ENCODE results near the gene POLR2L. TPM values are rescaled to one million over a fixed set of nuclear protein-coding genes. Genes with fewer than 3 reads are reported as not detected.

The POLR2L gene
- total RNA-seq, 2 experiments from 2014 or later = 121 to 134 TPM

DNA sequence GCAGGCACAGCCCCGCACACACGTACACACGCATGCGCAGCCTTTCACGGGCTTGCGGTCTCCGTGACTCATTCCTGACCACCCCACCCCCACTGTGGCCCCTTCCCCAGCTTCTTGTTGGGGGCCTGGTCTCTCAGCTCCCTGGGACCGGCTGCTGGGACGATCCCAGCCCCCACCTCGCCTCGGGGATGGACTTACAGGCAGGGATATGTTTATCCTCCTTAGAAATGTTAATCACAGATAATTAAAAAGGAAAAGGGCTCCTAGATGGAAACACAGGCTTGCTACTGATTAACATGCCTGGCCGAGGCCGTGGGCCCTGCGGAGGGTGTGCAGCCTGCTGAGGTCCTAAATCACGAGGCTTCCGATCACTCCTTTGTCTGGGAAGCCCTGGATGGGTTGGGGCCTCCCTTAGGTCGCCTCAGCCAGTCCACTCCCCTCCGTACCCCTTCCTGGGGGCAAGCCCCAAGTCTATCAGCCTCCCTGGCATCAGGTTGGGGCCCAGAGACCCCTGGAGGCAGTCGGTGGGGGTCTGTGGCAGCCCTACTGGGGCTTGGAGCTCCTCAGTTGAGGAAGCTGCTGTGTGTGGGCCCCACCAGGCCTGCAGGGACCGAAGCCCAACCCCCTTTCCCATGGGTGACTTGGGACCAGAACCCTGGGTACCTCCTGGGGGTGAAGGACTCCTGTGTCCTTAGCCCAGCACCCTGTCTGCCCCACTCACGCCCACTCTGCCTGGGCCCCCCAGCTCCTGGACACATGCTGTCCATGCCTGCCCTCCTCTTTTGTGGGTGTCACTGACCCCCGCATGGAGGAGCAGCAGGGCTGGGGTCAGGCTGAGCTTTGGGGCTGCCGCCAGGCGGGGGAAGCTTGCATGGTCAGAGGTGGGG lies 20.9 kb upstream of the POLR2L start:
- Mint-ChIP-seq H3K4me1 (peaks cover 2% of the 10 kb centered on the region), H3K4me3 (no peak overlapping the region), H3K36me3 (no peaks in the 10 kb centered on the region), H3K27me3 (no peaks in the 10 kb centered on the region), H3K9me3 (no peaks in the 10 kb centered on the region), H3K27ac (no peak overlapping the region)
- no peak for DNase-seq

DNA sequence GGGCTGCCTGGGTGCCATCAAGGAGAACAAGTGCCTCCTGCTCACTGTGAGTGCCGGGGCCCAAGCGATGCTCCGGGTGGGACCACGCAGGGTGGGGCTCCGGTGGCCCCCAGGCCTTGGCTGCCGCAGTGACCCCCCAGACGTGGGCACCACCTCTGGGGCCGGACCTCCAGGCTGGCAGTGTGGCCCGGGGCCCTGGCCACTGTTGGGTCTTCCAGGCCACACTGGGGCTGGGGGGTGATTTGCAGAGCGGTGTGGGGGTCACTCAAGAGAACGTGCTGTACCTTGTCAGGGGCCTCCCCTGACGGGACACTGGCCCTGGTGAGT lies 20.3 kb upstream of the POLR2L start:
- Mint-ChIP-seq H3K4me1 (peaks cover 2% of the 10 kb centered on the region), H3K4me3 (no peak overlapping the region), H3K36me3 (no peaks in the 10 kb centered on the region), H3K27ac (no peak overlapping the region), H3K27me3 (no peaks in the 10 kb centered on the region), H3K9me3 (no peaks in the 10 kb centered on the region)
- DNase-seq = no peak

DNA sequence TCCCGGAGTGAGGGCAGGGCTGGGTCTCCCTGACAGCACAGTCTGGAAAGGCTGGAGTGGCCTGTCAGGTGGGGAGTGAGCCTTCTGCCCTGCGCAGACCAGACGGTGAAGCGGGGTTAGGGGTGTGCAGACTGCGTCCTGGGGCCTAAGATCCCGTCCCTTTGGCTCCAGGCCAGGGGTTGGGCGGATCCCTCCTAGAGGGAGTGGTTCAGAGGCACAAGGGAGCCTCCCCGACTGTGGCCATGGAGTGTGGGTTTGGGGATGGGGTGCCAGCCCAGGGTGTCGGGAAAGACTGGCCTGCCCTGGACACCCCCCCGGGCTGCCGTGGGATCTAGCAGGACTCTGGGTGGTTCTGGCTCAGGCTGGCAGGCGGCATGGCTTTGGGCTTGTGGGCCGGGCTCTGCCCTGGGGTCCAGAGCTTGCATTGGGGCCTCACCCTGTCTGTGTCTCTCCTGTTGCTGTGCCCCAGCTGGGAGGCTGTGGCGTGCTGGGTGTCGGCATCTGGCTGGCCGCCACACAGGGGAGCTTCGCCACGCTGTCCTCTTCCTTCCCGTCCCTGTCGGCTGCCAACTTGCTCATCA lies 19.8 kb upstream of the POLR2L start:
- Mint-ChIP-seq H3K4me3 (no peak overlapping the region), H3K4me1 (peaks cover 2% of the 10 kb centered on the region), H3K27ac (no peak overlapping the region), H3K9me3 (no peaks in the 10 kb centered on the region), H3K27me3 (no peaks in the 10 kb centered on the region), H3K36me3 (no peaks in the 10 kb centered on the region)
- no peak for DNase-seq

DNA sequence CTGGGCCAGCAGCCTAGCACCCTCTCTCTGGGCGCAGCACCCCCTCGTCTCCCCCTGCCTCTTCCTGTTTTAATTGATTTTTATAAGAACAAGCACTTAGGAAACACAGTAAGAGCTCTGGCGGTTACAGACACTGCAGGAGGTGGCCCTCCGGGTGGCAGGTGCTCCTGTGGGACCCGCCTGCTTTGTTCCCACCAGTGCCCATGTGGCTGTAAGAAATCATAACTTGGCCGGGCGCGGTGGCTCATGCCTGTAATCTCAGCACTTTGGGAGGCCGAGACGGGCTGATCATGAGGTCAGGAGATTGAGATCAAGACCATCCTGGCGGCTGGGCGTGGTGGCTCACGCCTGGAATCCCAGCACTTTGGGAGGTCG lies 18.8 kb upstream of the POLR2L start:
- no peak overlapping the region for H3K4me3 Mint-ChIP-seq
- peaks cover 2% of the 10 kb centered on the region for H3K4me1 Mint-ChIP-seq
- H3K27ac Mint-ChIP-seq = no peak overlapping the region
- no peak for DNase-seq
- no peaks in the 10 kb centered on the region for H3K36me3 Mint-ChIP-seq
- H3K27me3 Mint-ChIP-seq = no peaks in the 10 kb centered on the region
- no peaks in the 10 kb centered on the region for H3K9me3 Mint-ChIP-seq

DNA sequence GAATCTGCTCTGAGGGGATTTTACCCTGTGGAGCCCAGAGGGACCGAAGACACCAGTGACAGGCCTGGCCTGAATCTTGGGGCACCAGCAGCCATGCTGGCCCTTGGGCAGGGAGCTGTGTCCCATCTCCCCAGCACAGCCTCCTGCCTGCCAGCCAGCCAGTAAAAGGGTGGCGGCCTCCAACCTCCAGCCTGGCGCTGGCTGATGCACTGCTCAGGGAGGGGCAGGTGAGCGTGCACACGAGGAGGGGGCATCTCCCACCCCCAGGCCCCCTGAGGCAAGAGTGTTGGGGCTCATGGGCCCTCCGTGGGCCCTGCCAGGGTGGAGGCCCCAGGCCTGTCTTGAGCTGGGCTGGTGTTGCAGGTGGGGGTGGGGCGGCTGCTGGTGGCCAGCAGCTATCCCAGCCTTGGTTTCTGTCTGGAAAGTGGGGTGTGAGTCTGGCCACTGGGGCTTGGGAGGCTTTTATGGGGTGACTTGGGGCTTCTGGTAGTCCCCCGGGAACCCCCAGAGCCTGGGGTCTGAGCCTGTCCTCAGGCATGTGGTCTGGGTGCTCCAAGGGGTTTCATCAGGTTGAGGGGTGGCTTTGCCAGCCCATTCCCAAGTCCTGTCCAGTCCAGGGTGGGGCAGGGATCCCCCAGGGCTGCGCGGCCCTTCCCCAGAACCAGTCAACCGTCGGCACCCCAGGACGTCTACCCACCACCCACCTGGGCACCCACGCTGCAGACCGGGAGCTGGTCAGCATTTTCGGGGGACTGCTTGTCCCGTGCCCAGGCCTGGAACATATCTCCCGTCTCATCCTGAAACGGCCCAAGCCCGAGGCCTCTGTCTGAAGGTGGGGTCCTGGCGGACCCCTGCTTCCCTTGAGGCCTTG lies 18.1 kb upstream of the POLR2L start:
- Mint-ChIP-seq H3K27ac (no peak overlapping the region), H3K4me3 (no peak overlapping the region), H3K27me3 (no peaks in the 10 kb centered on the region), H3K9me3 (no peaks in the 10 kb centered on the region), H3K36me3 (no peaks in the 10 kb centered on the region), H3K4me1 (peaks cover 2% of the 10 kb centered on the region)
- DNase-seq = no peak

DNA sequence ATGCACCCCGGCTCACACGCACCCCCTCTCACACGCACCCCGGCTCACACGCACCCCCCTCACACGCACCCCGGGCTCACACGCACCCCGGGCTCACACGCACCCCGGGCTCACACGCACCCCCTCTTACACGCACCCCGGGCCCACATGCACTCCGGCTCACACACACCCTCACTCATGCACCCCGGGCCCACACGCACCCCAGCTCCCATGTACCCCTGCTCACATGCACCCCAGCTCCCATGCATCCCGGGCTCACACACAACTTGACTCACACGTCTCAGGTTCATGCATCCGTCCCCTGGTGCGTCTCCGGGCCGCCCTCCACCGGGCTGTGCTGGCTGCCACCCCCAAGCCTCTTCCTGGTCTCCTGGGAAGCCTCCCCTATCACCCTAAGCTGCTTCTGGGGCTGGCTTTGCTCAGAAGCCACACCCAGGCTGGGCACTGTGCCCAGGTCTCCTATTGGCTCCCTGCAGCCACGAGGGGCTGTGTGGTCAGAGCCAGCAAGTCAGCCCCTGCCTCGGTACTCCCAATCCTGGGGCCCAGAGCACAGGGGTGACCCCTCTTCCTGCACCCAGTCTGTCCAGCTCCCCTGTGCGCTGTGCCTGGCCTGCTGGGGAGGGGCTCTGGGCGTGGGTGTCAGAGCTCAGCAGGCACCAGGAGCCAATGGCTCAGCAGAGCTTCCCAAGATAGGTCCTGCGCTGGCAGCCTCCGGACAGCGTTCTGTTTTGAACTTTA lies 17.2 kb upstream of the POLR2L start:
- Mint-ChIP-seq H3K4me1 (peaks cover 2% of the 10 kb centered on the region), H3K4me3 (no peak overlapping the region), H3K27ac (no peak overlapping the region), H3K9me3 (no peaks in the 10 kb centered on the region), H3K27me3 (no peaks in the 10 kb centered on the region), H3K36me3 (no peaks in the 10 kb centered on the region)
- no peak for DNase-seq

DNA sequence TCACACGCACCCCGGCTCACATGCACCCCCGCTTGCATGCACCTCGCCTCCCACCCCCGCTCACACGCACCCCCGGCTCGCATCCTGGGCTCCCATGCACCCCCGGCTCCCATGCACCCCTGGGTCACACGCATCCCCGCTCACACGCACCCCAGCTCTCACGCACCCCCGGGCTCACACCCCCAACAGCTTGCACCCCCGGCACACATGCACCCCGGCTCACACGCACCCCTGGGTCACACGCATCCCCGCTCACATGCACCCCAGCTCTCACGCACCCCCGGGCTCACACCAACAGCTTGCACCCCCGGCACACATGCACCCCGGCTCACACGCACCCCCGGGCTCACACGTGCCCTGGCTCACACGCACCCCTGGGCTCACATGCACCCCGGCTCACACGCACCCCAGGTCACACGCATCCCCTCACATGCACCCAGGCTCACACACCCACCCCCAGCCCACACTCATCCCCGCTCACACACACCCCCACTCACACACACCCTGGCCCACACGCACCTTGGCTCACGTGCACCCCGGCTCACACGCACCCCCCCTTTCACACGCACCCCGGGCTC lies 16.5 kb upstream of the POLR2L start:
- H3K4me3 Mint-ChIP-seq = no peak overlapping the region

DNA sequence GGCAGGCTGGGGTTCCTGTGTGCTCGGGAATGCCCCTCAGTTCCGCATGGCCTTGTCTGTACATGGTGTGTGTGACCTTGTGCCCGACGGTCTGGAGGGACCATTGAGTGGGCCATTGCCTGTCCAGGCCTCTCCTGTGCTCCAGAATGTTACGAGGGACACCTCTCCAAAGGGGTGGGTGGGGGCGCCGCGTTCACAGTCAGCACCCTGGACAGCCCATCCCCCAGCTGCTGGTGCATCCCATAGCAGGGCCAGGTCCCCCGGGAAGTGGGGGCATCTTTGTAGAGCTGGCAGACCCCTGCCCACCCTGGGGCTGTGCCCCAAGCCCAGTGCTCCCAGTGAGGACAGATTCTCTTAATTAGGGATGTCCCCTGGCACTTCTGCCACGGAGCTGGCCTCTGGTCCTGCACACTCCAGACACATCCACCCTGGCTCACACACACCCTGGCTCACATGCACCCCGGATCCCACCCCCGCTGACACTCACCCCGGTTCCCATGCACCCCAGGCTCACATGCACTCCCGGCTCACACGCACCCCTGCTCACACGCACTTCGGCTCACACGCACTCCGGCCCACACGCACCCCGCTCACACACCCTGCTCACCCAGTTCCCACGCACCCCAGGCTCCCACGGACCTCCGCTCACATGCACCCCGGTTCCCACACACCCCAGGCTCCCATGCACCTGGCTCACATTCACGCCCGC lies 15.9 kb upstream of the POLR2L start:
- DNase-seq = no peak
- Mint-ChIP-seq H3K4me3 (no peak overlapping the region), H3K27me3 (no peaks in the 10 kb centered on the region), H3K36me3 (no peaks in the 10 kb centered on the region), H3K9me3 (no peaks in the 10 kb centered on the region), H3K27ac (no peak overlapping the region), H3K4me1 (peaks cover 2% of the 10 kb centered on the region)

More for the DNA sequence above, 16.5 kb upstream of the POLR2L start:
- Mint-ChIP-seq H3K9me3 (no peaks in the 10 kb centered on the region), H3K27ac (no peak overlapping the region), H3K4me1 (peaks cover 2% of the 10 kb centered on the region), H3K36me3 (no peaks in the 10 kb centered on the region), H3K27me3 (no peaks in the 10 kb centered on the region)
- DNase-seq = no peak

DNA sequence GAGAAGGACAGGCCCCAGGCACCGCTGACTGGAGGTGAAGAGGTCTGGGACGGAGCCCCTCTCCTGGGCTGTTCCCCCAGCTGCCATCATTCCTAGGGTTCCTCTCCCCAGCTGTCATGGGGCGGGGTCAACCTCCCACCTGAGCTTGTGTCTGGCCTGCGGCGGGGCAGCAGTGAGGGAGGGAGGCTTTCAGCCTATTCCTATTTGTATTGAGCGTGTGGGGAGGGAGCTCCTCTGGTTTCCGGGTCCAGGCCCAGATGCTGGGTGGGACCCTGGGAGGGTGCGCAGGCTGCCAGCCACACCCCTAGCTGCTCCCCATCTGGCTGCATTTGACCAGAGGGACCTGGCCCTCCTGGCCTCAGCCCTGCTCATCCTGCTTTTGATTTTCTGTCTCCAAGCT lies 14.1 kb upstream of the POLR2L start:
- no peaks in the 10 kb centered on the region for H3K9me3 Mint-ChIP-seq
- H3K4me3 Mint-ChIP-seq = no peak overlapping the region
- no peak for DNase-seq
- H3K27me3 Mint-ChIP-seq = no peaks in the 10 kb centered on the region
- peaks cover 2% of the 10 kb centered on the region for H3K4me1 Mint-ChIP-seq
- no peak overlapping the region for H3K27ac Mint-ChIP-seq
- no peaks in the 10 kb centered on the region for H3K36me3 Mint-ChIP-seq

DNA sequence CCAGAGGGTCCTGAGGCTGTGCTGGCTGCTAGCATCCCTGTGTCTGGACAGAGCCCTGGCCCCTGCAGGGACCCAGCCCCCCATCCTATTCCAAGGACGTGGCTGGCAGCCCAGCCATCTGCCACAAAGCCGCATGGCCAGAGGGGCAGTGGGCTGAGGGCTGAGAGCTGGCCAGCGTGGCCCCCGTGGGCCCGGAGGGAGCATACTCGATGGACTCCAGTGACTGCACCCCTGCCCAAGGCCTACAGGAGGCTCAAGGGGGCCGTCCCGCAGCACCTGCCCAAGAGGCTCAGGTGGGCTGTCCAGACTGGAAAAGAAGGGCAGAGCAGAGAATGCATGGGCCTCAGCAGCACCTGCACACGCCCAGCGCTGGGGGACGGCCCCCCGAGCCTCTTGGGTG lies 13.5 kb upstream of the POLR2L start:
- H3K27ac Mint-ChIP-seq = no peak overlapping the region
- H3K4me3 Mint-ChIP-seq = no peak overlapping the region
- DNase-seq = no peak
- H3K36me3 Mint-ChIP-seq = no peaks in the 10 kb centered on the region
- H3K27me3 Mint-ChIP-seq = no peaks in the 10 kb centered on the region
- no peaks in the 10 kb centered on the region for H3K9me3 Mint-ChIP-seq
- peaks cover 2% of the 10 kb centered on the region for H3K4me1 Mint-ChIP-seq

DNA sequence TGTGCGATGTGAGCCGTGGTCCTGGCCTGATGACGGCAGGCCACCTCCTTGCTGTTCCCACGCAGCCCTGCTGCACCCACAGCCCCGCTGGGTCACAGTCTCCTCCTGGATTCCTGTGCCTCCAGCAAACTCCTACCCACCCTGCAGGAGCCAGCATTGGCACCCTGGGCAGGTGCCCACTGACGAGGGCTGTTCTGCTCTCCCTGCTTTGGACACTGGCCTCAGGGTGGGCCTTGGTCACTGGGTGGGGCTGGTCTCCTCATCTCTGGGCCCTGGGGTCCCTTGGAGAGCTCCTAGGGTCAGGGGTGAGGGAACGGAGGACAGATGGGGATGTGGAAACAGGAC lies 13.0 kb upstream of the POLR2L start:
- Mint-ChIP-seq H3K9me3 (no peaks in the 10 kb centered on the region), H3K27me3 (no peaks in the 10 kb centered on the region), H3K4me1 (peaks cover 2% of the 10 kb centered on the region), H3K4me3 (no peak overlapping the region), H3K27ac (no peak overlapping the region), H3K36me3 (no peaks in the 10 kb centered on the region)
- no peak for DNase-seq

DNA sequence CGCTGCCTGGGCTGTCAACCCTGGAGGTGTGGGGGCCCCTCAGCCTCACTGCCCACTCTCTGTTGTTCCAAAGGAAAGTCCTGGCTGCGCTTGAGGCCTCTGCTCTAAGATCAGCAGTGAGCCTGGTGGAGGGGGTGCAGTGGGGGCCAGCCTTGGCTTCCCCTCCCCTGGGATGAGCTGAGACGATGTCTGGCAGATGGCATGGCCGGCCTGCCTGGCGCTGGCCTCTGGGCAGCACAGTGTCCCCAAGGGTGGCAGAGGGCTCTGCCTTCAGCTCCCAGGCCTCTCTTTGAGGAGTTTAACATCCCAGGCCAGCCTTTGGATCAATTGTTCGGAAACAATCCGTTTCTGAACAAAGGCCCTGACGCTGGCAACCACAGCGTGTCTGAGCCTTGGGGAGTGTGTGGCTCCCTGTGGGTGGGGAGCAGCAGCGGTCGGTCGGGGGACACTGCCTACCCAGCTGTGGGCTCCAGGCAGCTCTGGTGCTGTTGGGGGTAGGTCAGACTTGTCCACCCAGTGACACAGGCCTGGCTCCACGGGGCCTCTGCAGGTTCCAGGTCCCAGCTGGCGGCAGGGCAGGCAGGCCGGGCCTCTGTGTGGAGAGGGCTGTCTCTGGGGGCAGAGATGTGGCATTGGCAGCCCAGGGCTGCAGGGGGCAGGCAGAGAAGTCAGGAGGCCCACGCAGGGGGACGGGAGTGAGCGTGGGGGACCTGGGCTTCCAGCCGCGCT lies 12.4 kb upstream of the POLR2L start:
- Mint-ChIP-seq H3K36me3 (no peaks in the 10 kb centered on the region), H3K9me3 (no peaks in the 10 kb centered on the region), H3K4me3 (no peak overlapping the region), H3K4me1 (peaks cover 2% of the 10 kb centered on the region), H3K27ac (no peak overlapping the region), H3K27me3 (no peaks in the 10 kb centered on the region)
- DNase-seq = no peak

DNA sequence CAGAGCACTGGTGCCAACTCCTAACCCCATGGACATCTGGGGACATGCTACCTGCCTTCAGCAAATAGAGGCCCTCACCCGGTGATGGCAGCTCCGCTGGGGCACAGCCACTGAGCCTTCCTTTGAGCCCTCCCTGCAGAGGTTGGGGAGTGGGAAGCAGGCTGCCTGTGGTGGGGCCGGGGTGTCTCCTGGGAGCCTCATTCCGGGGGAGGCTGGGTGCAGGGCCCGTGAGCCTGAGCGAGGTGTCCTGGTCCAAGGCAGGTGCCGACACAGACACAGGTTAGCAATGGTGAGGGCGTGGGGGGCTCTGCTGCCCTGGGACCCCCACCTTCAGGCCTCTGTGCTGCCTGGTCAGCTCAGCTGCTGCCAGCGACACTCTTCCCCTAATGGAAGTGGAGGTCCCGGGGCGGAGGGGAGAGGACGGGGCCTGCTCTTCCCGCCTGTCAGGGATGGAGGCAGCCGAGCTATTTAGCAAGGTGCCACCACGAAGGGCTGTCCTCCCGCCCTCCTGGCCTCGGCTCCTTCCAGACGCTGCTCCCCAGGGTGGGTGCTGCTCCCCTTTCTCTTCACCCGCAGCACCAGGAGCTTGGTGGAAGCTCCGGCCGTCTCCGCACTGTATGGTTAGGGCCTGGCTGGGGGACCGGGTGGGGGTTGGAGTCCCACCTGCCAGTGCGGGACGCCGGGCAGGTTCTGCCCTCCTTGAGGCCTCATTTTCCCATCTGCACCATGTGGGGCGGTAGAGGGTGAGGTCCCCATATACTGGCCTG lies 11.5 kb upstream of the POLR2L start:
- Mint-ChIP-seq H3K36me3 (no peaks in the 10 kb centered on the region), H3K4me1 (no peaks in the 10 kb centered on the region), H3K9me3 (no peaks in the 10 kb centered on the region), H3K4me3 (no peak overlapping the region), H3K27me3 (no peaks in the 10 kb centered on the region), H3K27ac (no peak overlapping the region)
- DNase-seq = no peak

All from activated naive CD8-positive, alpha-beta T cell treated with anti-CD3 and anti-CD28 coated beads for 36 hours (primary cell).